Fibroblast of lung (primary cell): ENCODE measurements around the gene RELL2.

Source experiments
- EZH2 ChIP-seq: IDR thresholded peaks from 2 replicates; pipeline ENCODE4 v1.5.1; 2012; ENCODE audit warnings: low read length, control low read depth, mild to moderate bottlenecking; ENCODE audit errors: missing control alignments
- TF ChIP-seq, protein P1 (sequence below), 2 donors: IDR thresholded peaks in 1 of 2; conservative IDR thresholded peaks in 1 of 2; 1 replicate in 1 of 2; 2 replicates in 1 of 2; pipeline ENCODE4 v1.5.1; 2011 to 2012; ENCODE audit warnings: low read length in 2 of 2, control low read depth in 1 of 2, inconsistent platforms in 1 of 2, low read depth in 1 of 2, mild to moderate bottlenecking in 1 of 2

DNA sequence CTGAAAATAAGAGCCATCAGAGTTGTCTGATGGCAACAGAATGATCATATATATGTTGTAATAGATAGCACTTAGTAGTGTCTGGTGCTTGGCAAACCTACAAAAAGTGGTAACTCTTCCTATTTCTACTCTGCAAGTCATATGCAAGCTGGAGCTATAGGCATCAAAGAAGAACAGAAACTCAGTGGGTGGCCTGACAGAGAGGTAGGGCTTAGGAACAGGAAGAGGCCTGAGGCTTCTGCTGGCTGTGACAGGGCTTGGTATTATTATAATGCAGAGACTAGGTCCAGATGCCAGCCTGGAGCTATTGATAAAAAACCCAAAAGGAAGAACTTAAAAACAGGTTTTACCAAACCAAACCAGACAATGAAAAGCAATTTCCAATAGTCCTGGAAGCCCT is 13.6 kb upstream of the RELL2 start:
- TF ChIP-seq, protein P1, sequence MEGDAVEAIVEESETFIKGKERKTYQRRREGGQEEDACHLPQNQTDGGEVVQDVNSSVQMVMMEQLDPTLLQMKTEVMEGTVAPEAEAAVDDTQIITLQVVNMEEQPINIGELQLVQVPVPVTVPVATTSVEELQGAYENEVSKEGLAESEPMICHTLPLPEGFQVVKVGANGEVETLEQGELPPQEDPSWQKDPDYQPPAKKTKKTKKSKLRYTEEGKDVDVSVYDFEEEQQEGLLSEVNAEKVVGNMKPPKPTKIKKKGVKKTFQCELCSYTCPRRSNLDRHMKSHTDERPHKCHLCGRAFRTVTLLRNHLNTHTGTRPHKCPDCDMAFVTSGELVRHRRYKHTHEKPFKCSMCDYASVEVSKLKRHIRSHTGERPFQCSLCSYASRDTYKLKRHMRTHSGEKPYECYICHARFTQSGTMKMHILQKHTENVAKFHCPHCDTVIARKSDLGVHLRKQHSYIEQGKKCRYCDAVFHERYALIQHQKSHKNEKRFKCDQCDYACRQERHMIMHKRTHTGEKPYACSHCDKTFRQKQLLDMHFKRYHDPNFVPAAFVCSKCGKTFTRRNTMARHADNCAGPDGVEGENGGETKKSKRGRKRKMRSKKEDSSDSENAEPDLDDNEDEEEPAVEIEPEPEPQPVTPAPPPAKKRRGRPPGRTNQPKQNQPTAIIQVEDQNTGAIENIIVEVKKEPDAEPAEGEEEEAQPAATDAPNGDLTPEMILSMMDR (conservative IDR thresholded peaks at IDR 0.05 in 1 of 2, IDR thresholded peaks at IDR 0.05 in 1 of 2; ENCODE audit: low read depth in 1 of 2, low read length in 2 of 2), result no peak
- no peak for TF ChIP-seq EZH2
